HepG2 (cell line): ENCODE results near the gene WSCD2. TPM values are rescaled to one million over a fixed set of nuclear protein-coding genes. Genes with fewer than 3 reads are reported as not detected.

Source experiments
- ATAC-seq: fragments of 200-7000 bp; cut with Tn5 transposase; 3 replicates; pipeline ENCODE4 v1.9.1; 2020; ENCODE audit warnings: mild to moderate bottlenecking, moderate library complexity
- BruUV-seq: library from RNA; stranded (reverse); fragments of 400-500 nt; replicated peaks from 2 replicates; lab custom pipeline; 2021; lab: Mats Ljungman, UMichigan
- CTCF ChIA-PET: fragments of 300-600 bp; formaldehyde crosslinking; extraction: SDS; loops from one replicate; lab custom pipeline; 2021; ENCODE audit warnings: low total read pairs, inconsistent platforms, low intra/inter-chr PET ratio; lab: Yijun Ruan, JAX
- POLR2A ChIA-PET: fragments of 350-600 bp; sonication (Branson Sonifier 250); formaldehyde crosslinking; loops from one replicate; lab custom pipeline; 2020; ENCODE audit warnings: antibody characterized with exemption, inconsistent platforms; lab: Yijun Ruan, JAX
- DNase-seq: peaks from one replicate; pipeline ENCODE4 v3.0.0-alpha.2; 2015; ENCODE audit warnings: low spot score
- FAIRE-seq: peaks from 3 replicates; lab custom pipeline; 2011; peaks lifted over from hg19 to GRCh38; lab: Jason Lieb, UNC
- H2AFZ ChIP-seq: one replicate; pipeline ENCODE4 v1.6.1; 2011; ENCODE audit warnings: low read length, inconsistent platforms
- H3K27ac ChIP-seq: fragments of 300-600 bp; 3 replicates; pipeline ENCODE4 v1.8.0; 2011; ENCODE audit warnings: mixed run types, mild to moderate bottlenecking, mixed read lengths, low read length, inconsistent platforms; ENCODE audit not compliant: insufficient read depth; ENCODE audit errors: extremely low read length
- H3K27me3 ChIP-seq, 2 experiments: fragments of 200-600 bp in 1 of 2; 2 replicates in 1 of 2; 3 replicates in 1 of 2; pipeline versions ENCODE4 v1.6.0 to v1.8.0; 2011; ENCODE audit warnings: low read length in 2 of 2, mild to moderate bottlenecking in 2 of 2, moderate library complexity in 2 of 2, inconsistent platforms in 1 of 2; ENCODE audit not compliant: insufficient read depth in 2 of 2, control insufficient read depth in 1 of 2
- H3K36me3 ChIP-seq, 2 experiments: fragments of 200-600 bp in 1 of 2; replicated peaks in 1 of 2; 2 replicates in 1 of 2; 3 replicates in 1 of 2; pipeline versions ENCODE4 v1.5.1 to v1.8.0; 2011; ENCODE audit warnings: low read length in 2 of 2, inconsistent platforms in 1 of 2; ENCODE audit not compliant: insufficient read depth in 2 of 2, control insufficient read depth in 1 of 2
- H3K4me1 ChIP-seq: 2 replicates; pipeline ENCODE4 v1.5.1; 2012; ENCODE audit warnings: low read length, inconsistent platforms; ENCODE audit not compliant: insufficient read depth
- H3K4me2 ChIP-seq: 2 replicates; pipeline ENCODE4 v1.6.0; 2011; ENCODE audit warnings: low read depth, low read length, inconsistent platforms
- H3K4me3 ChIP-seq, 3 experiments: fragments of 200-600 bp in 1 of 3; sonication (generic), shearing (Covaris generic) in 1 of 3; replicated peaks in 1 of 3; 2 replicates each; pipeline ENCODE4 v1.5.1; 2011 to 2016; ENCODE audit warnings: low read length in 3 of 3, inconsistent platforms in 2 of 3, low read depth in 2 of 3, mild to moderate bottlenecking in 2 of 3, control low read depth in 1 of 3, mixed read lengths in 1 of 3; ENCODE audit not compliant: insufficient read depth in 1 of 3
- H3K79me2 ChIP-seq: one replicate; pipeline ENCODE4 v1.6.1; 2011; ENCODE audit warnings: low read length, inconsistent platforms; ENCODE audit not compliant: insufficient read depth
- H3K9ac ChIP-seq: 2 replicates; pipeline ENCODE4 v1.6.0; 2011; ENCODE audit warnings: mild to moderate bottlenecking, low read depth, low read length, inconsistent platforms; ENCODE audit not compliant: insufficient read depth
- H3K9me3 ChIP-seq: 2 replicates; pipeline ENCODE4 v1.5.1; 2012; ENCODE audit warnings: mild to moderate bottlenecking, low read length
- H4K20me1 ChIP-seq: 2 replicates; pipeline ENCODE4 v1.6.0; 2011; ENCODE audit warnings: inconsistent platforms, mild to moderate bottlenecking, low read length, moderate library complexity; ENCODE audit not compliant: insufficient read depth
- HOMEZ ChIP-seq: IDR thresholded peaks from 2 replicates; pipeline ENCODE4 v1.6.1; 2016; ENCODE audit warnings: low read depth
- IRX3 ChIP-seq: sonication (generic); formaldehyde crosslinking; IDR thresholded peaks from 2 replicates; pipeline ENCODE4 v1.8.1; 2023; ENCODE audit warnings: mild to moderate bottlenecking, low read depth, missing genetic modification reagents, borderline replicate concordance
- POLR2AphosphoS2 ChIP-seq: IDR thresholded peaks from 2 replicates; pipeline ENCODE4 v1.6.1; 2011; ENCODE audit warnings: low read depth, low read length, improper control_type of control experiment
- RNF219 ChIP-seq: sonication (generic); formaldehyde crosslinking; IDR thresholded peaks from 2 replicates; pipeline ENCODE4 v1.5.0; 2020; ENCODE audit warnings: mild to moderate bottlenecking, missing genetic modification reagents
- ZBTB14 ChIP-seq: sonication (generic); formaldehyde crosslinking; IDR thresholded peaks from 2 replicates; pipeline ENCODE4 v1.4.0; 2020; ENCODE audit warnings: missing genetic modification reagents
- ZFP36L2 ChIP-seq: sonication (generic); formaldehyde crosslinking; IDR thresholded peaks from 2 replicates; pipeline ENCODE4 v1.4.0; 2020; ENCODE audit warnings: missing genetic modification reagents
- ZMAT3 ChIP-seq: sonication (generic); formaldehyde crosslinking; conservative IDR thresholded peaks from 2 replicates; pipeline ENCODE4 v1.7.0; 2021; ENCODE audit warnings: missing genetic modification reagents
- ZNF431 ChIP-seq: sonication (generic); formaldehyde crosslinking; IDR thresholded peaks from 2 replicates; pipeline ENCODE4 v1.9.0; 2022; ENCODE audit warnings: missing genetic modification reagents, low read depth, mild to moderate bottlenecking, borderline replicate concordance
- ZNF496 ChIP-seq: sonication (generic); formaldehyde crosslinking; IDR thresholded peaks from 2 replicates; pipeline ENCODE4 v1.8.1; 2023; ENCODE audit warnings: mild to moderate bottlenecking, moderate library complexity, missing genetic modification reagents; ENCODE audit not compliant: insufficient replicate concordance
- ZNF550 ChIP-seq: sonication (generic); formaldehyde crosslinking; IDR thresholded peaks from 2 replicates; pipeline ENCODE4 v1.4.0; 2020; ENCODE audit warnings: mild to moderate bottlenecking, missing genetic modification reagents, borderline replicate concordance
- ZNF790 ChIP-seq: sonication (generic); formaldehyde crosslinking; IDR thresholded peaks from 2 replicates; pipeline ENCODE4 v1.8.0; 2022; ENCODE audit warnings: missing genetic modification reagents, mild to moderate bottlenecking, borderline replicate concordance
- WGBS: methylation state at CpG from one replicate; pipeline ENCODE4 v1.1.6; 2017; ENCODE audit warnings: low lambda C conversion rate; 5-methylcytosine and 5-hydroxymethylcytosine counted together
- in situ Hi-C: cut with HindIII; loops from 2 replicates; pipeline ENCODE4 v1.10.0; 2017; ENCODE audit warnings: low pct_unique_long_range_greater_than_20kb; ENCODE audit not compliant: extremely low pct_ligation_motif_present
- intact Hi-C: fragments of 100-400 bp; cut with micrococcal nuclease; formaldehyde crosslinking; loops from one replicate; pipeline ENCODE4 v1.10.0; 2022; ENCODE audit not compliant: unreplicated experiment
- polyA plus RNA-seq, 8 experiments: library from polyadenylated mRNA; depleted of rRNA in 3 of 8; stranded (reverse) in 7 of 8; unstranded in 1 of 8; fragments of >200 nt; fragmentation: Illumina TruSeq in 4 of 8; extraction: Trizol in 4 of 8; gene quantifications; 2 replicates each; pipeline versions ENCODE4 v1.2.1 to v1.2.3, GENCODE V29; 2011 to 2016; ENCODE audit warnings: low read depth in 4 of 8, missing spikeins in 1 of 8, mixed read lengths in 1 of 8; ENCODE audit not compliant: insufficient read depth in 1 of 8
- total RNA-seq, 5 experiments: library from RNA; depleted of rRNA; stranded (reverse); fragments of >200 nt; fragmentation: Illumina TruSeq; extraction: Trizol; gene quantifications; 2 replicates each; pipeline ENCODE4 v1.2.3, GENCODE V29; 2016; ENCODE audit warnings: low read depth in 1 of 5
- TF ChIP-seq, protein P1 (sequence below): sonication (generic); formaldehyde crosslinking; IDR thresholded peaks from 2 replicates; pipeline ENCODE4 v1.4.0; 2020; ENCODE audit warnings: missing genetic modification reagents

The WSCD2 gene
- total and polyA plus RNA-seq, 2 of the 13 experiments (the other 11 are each of a cell fraction or from before 2014, with no cell fraction given): not detected

DNA sequence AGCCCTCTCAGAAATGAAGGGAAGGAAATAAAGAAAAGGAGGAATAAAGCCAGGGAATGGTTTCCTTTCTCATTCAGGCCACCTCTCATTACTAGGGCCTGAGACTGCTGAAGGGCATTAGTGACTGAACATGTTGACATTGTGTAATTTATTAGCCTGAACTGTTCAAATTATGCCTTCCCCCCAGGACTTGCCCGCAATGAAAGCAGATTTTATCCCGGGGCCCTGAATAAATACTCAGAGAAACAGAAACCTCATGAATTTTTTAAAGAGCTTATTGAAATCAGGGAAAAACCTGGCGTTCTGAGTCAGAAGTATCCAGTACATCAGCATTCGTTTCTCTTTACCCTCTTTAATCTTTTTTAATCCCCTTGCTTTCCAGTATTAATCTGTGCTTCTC, 35.9 kb upstream of the WSCD2 start:
- H3K4me1 ChIP-seq: no peaks in the 10 kb centered on the region
- DNase-seq: no peak
- H3K4me2 ChIP-seq: no peak overlapping the region
- BruUV-seq: no TSS peak
- in situ Hi-C loops: no loop called here
- TF ChIP-seq RNF219 (CRISPR knock-in tag) (no peak), ZNF431 (CRISPR knock-in tag) (no peak), ZNF496 (CRISPR knock-in tag) (no peak), ZFP36L2 (CRISPR knock-in tag) (no peak), ZMAT3 (CRISPR knock-in tag) (no peak), POLR2AphosphoS2 (no peak), ZNF550 (CRISPR knock-in tag) (no peak), IRX3 (CRISPR knock-in tag) (no peak), ZBTB14 (no peak), HOMEZ (no peak), ZNF790 (CRISPR knock-in tag) (no peak)
- TF ChIP-seq, protein P1, sequence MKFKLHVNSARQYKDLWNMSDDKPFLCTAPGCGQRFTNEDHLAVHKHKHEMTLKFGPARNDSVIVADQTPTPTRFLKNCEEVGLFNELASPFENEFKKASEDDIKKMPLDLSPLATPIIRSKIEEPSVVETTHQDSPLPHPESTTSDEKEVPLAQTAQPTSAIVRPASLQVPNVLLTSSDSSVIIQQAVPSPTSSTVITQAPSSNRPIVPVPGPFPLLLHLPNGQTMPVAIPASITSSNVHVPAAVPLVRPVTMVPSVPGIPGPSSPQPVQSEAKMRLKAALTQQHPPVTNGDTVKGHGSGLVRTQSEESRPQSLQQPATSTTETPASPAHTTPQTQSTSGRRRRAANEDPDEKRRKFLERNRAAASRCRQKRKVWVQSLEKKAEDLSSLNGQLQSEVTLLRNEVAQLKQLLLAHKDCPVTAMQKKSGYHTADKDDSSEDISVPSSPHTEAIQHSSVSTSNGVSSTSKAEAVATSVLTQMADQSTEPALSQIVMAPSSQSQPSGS (CRISPR knock-in tag): no peak
- TF ChIP-seq, all 625 proteins: peak for 0
- 0% methylated on average over 4 of the region's 4 CpGs for WGBS
- intact Hi-C loops: no loop called here
- ChIA-PET CTCF (no interaction called here), POLR2A (no interaction called here)
- Histone ChIP-seq H2AFZ (no peak overlapping the region), H3K27ac (no peak overlapping the region), H4K20me1 (no peaks in the 10 kb centered on the region), H3K79me2 (no peaks in the 10 kb centered on the region), H3K4me3 (no peak overlapping the region), H3K27me3 (peaks cover 0 to 8% of the 10 kb centered on the region in 2 experiments; a peak in 2 of 5 replicates), H3K9me3 (no peaks in the 10 kb centered on the region), H3K9ac (no peak overlapping the region), H3K36me3 (no peaks in the 10 kb centered on the region)
- FAIRE-seq (no peak), ATAC-seq (no peak)
